Measurements from ENCODE around the gene PAWR.

Gene PAWR

GRCh38 chr12:79638490-79638889 lies 52.3 kb downstream of the PAWR start:
- ATAC-seq, result no peak
- TF ChIP-seq CSDC2 (CRISPR knock-in tag; IDR thresholded peaks at IDR 0.05) (no peak), ISL1 (CRISPR knock-in tag; IDR thresholded peaks at IDR 0.05) (no peak), PPARA (CRISPR knock-in tag; IDR thresholded peaks at IDR 0.05; ENCODE audit: borderline replicate concordance) (no peak), BACH2 (CRISPR knock-in tag; IDR thresholded peaks at IDR 0.05; ENCODE audit: borderline replicate concordance) (no peak), ESRRG (CRISPR knock-in tag; IDR thresholded peaks at IDR 0.05) (no peak), ZNF8 (CRISPR knock-in tag; IDR thresholded peaks at IDR 0.05) (no peak), GLIS3 (CRISPR knock-in tag; IDR thresholded peaks at IDR 0.05) (no peak), TCF4 (CRISPR knock-in tag; IDR thresholded peaks at IDR 0.05; ENCODE audit: borderline replicate concordance) (no peak), PATZ1 (CRISPR knock-in tag; IDR thresholded peaks at IDR 0.05; ENCODE audit: borderline replicate concordance) (no peak), SNAI2 (CRISPR knock-in tag; IDR thresholded peaks at IDR 0.05) (no peak), OSR1 (CRISPR knock-in tag; IDR thresholded peaks at IDR 0.05) (no peak), RARB (CRISPR knock-in tag; IDR thresholded peaks at IDR 0.05) (no peak), ZC3H10 (CRISPR knock-in tag; IDR thresholded peaks at IDR 0.05) (no peak), ZNF70 (CRISPR knock-in tag; IDR thresholded peaks at IDR 0.05) (no peak), TOX (CRISPR knock-in tag; IDR thresholded peaks at IDR 0.05; ENCODE audit: borderline replicate concordance) (no peak), ARNTL (CRISPR knock-in tag; IDR thresholded peaks at IDR 0.05; ENCODE audit: borderline replicate concordance, low read depth) (no peak), ZFP30 (CRISPR knock-in tag; IDR thresholded peaks at IDR 0.05) (no peak), ZFP3 (CRISPR knock-in tag; IDR thresholded peaks at IDR 0.05) (no peak)
- TF ChIP-seq, protein P1, sequence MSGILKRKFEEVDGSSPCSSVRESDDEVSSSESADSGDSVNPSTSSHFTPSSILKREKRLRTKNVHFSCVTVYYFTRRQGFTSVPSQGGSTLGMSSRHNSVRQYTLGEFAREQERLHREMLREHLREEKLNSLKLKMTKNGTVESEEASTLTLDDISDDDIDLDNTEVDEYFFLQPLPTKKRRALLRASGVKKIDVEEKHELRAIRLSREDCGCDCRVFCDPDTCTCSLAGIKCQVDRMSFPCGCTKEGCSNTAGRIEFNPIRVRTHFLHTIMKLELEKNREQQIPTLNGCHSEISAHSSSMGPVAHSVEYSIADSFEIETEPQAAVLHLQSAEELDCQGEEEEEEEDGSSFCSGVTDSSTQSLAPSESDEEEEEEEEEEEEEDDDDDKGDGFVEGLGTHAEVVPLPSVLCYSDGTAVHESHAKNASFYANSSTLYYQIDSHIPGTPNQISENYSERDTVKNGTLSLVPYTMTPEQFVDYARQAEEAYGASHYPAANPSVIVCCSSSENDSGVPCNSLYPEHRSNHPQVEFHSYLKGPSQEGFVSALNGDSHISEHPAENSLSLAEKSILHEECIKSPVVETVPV (CRISPR knock-in tag; IDR thresholded peaks at IDR 0.05), result no peak
- TF ChIP-seq, protein P2, sequence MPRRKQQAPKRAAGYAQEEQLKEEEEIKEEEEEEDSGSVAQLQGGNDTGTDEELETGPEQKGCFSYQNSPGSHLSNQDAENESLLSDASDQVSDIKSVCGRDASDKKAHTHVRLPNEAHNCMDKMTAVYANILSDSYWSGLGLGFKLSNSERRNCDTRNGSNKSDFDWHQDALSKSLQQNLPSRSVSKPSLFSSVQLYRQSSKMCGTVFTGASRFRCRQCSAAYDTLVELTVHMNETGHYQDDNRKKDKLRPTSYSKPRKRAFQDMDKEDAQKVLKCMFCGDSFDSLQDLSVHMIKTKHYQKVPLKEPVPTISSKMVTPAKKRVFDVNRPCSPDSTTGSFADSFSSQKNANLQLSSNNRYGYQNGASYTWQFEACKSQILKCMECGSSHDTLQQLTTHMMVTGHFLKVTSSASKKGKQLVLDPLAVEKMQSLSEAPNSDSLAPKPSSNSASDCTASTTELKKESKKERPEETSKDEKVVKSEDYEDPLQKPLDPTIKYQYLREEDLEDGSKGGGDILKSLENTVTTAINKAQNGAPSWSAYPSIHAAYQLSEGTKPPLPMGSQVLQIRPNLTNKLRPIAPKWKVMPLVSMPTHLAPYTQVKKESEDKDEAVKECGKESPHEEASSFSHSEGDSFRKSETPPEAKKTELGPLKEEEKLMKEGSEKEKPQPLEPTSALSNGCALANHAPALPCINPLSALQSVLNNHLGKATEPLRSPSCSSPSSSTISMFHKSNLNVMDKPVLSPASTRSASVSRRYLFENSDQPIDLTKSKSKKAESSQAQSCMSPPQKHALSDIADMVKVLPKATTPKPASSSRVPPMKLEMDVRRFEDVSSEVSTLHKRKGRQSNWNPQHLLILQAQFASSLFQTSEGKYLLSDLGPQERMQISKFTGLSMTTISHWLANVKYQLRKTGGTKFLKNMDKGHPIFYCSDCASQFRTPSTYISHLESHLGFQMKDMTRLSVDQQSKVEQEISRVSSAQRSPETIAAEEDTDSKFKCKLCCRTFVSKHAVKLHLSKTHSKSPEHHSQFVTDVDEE (CRISPR knock-in tag; IDR thresholded peaks at IDR 0.05), result no peak

DNA sequence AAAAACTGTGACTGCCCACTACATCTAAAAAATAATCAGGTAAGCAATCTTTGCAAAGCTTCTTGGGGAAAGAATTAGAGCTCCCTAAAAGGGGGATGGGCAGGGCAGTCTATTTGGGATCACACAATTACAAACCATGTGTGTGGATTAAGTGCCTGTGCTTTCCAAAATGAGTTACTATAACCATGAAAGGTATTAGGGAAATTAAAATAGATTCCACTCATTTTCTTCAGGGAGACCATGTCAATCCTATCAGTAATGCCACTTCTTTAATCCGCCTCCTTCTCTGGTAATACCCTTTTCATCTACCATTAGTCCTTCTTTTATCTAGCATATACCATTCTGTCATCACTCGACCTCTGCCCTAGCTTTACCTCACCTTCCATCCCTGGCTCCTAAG lies 53.7 kb downstream of the PAWR start:
- no peak for TF ChIP-seq CREB5 (CRISPR knock-in tag; IDR thresholded peaks at IDR 0.05; ENCODE audit: low read depth)
- TF ChIP-seq POU6F1 (CRISPR knock-in tag; IDR thresholded peaks at IDR 0.05; ENCODE audit: borderline replicate concordance, low read depth), result no peak
- TF ChIP-seq ARNTL (CRISPR knock-in tag; IDR thresholded peaks at IDR 0.05; ENCODE audit: borderline replicate concordance, low read depth), result no peak
- no peak for TF ChIP-seq RARB (CRISPR knock-in tag; IDR thresholded peaks at IDR 0.05)
- TF ChIP-seq ZC3H10 (CRISPR knock-in tag; IDR thresholded peaks at IDR 0.05), result no peak
- TF ChIP-seq ESRRG (CRISPR knock-in tag; IDR thresholded peaks at IDR 0.05), result no peak
- TF ChIP-seq OSR1 (CRISPR knock-in tag; IDR thresholded peaks at IDR 0.05), result no peak
- no peak for TF ChIP-seq TOX (CRISPR knock-in tag; IDR thresholded peaks at IDR 0.05; ENCODE audit: borderline replicate concordance)
- no peak for TF ChIP-seq SNAI2 (CRISPR knock-in tag; IDR thresholded peaks at IDR 0.05)
- TF ChIP-seq CSDC2 (CRISPR knock-in tag; IDR thresholded peaks at IDR 0.05), result no peak
- TF ChIP-seq, protein P1 (CRISPR knock-in tag; IDR thresholded peaks at IDR 0.05), result no peak
- no peak for TF ChIP-seq ZNF8 (CRISPR knock-in tag; IDR thresholded peaks at IDR 0.05)
- no peak for TF ChIP-seq PATZ1 (CRISPR knock-in tag; IDR thresholded peaks at IDR 0.05; ENCODE audit: borderline replicate concordance)
- TF ChIP-seq BACH2 (CRISPR knock-in tag; IDR thresholded peaks at IDR 0.05; ENCODE audit: borderline replicate concordance), result no peak
- TF ChIP-seq ISL1 (CRISPR knock-in tag; IDR thresholded peaks at IDR 0.05), result no peak
- TF ChIP-seq ZNF565 (CRISPR knock-in tag; conservative IDR thresholded peaks at IDR 0.05; ENCODE audit: low read depth), result no peak
- TF ChIP-seq ZFP3 (CRISPR knock-in tag; IDR thresholded peaks at IDR 0.05), result no peak
- no peak for TF ChIP-seq TCF4 (CRISPR knock-in tag; IDR thresholded peaks at IDR 0.05; ENCODE audit: borderline replicate concordance)
- no peak for TF ChIP-seq PPARA (CRISPR knock-in tag; IDR thresholded peaks at IDR 0.05; ENCODE audit: borderline replicate concordance)
- no peak for TF ChIP-seq ZNF70 (CRISPR knock-in tag; IDR thresholded peaks at IDR 0.05)

More for the DNA sequence above, 53.7 kb downstream of the PAWR start:
- no peak for ATAC-seq
